DMS114 treated with DMSO at 0.1 percent for 48 hours (cell line): ENCODE results near the gene ANKRD36.
A peak's percentile ranks its signal among the peaks of the same experiment; 100 is the strongest.
"Not testable (repeated sequence)": the region's sequence is repeated elsewhere in the genome, so short reads cannot be mapped to it uniquely, and the experiment has no call there.

ENCODE experiments used
- DNase-seq: peaks from one replicate; lab custom pipeline; 2025; ENCODE audit not compliant: unreplicated experiment; lab: John Stamatoyannopoulos, UW

Gene ANKRD36

DNA sequence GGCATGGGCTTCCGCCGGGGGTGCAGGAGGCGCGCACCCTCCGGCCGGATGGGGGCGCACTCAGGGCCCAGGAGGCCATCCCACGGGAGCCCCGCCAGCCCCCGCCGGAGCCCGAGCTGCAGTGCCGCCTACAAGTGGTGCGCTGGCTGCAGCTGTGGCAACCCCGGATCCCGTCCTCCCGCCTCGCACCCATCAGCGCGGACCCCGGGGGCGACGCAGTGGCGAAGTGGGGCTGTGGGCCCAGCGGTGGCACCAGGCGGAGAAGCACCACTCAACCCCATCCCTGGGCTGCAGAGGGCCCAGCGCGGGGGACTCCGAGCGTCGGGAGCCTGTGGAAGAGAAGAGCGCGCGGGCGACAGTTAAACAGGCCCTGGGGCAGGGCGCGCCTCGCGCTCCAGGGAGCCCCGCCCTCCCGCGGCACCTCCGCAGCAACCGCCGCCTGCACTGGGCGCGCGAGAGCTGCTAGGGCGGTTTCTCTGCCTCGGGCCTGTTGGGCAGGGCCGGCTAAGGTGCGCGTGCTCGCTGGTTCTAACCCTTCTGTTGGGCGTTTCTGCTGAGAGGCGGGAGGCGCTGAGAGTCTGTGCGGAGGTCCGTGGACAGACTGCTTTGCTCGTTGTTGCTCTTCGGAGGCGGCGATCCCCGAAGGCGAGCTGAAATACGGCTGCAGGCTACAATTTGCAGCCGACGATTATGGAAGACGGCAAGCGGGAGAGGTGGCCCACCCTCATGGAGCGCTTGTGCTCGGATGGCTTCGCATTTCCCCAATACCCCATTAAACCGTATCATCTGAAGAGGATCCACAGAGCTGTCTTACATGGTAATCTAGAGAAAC, at the start of gene ANKRD36:
ANKRD36 (plus strand) TSS at position 104 of the 832 bp plus-strand sequence; CDS start at position 691, 587 bp downstream.
- not testable (repeated sequence) for DNase-seq

DNA sequence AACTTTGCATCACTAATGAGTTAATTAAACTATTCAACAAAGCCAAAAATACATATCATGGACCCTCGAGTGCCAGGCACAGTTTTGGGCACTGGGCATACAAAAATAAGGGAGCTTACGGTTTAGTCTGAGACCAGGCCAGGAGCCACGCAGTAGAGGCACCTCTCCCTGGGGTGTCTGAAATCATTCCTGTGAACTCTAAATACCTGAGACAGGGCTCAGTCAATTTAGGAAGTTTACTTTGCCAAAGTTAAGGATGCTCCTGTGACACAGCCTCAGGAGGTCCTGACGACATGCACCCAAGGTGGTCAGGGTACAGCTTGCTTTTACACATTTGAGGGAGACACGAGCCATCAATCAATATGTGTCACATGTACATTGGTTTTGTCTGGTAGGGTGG, 46.9 kb upstream of the ANKRD36 start:
- not testable (repeated sequence) for DNase-seq

GRCh38 chr2:97067279-97068004, 45.5 kb upstream of the ANKRD36 start:
- DNase-seq, result no peak

GRCh38 chr2:97068074-97068473, 44.9 kb upstream of the ANKRD36 start:
- no peak for DNase-seq

- not testable (repeated sequence) for DNase-seq
Measured at GRCh38 chr2:97068722-97069121, 44.2 kb upstream of the ANKRD36 start.

GRCh38 chr2:97070915-97071314, 42.0 kb upstream of the ANKRD36 start:
- DNase-seq, result not testable (repeated sequence)

DNA sequence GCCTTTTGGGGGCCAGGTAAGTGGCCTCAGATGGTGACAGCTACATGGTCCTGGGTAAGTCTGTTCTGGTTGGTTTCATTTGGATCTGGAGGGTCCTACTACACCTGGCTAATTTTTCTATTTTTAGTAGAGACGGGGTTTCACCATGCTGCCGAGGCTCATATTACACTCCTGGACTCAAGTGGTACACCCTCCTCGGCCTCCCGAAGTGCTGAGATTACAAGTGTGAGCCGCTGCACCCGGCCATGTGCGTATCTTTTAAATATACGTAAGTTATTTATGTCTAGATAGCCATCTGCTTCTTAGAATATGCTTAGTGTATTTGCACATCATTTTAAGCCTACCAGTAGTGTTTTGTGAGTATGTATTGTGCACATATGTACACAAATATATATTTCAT, 35.7 kb upstream of the ANKRD36 start:
- DNase-seq, result not testable (repeated sequence)

GRCh38 chr2:97080855-97081254, 32.1 kb upstream of the ANKRD36 start:
- not testable (repeated sequence) for DNase-seq

GRCh38 chr2:97082206-97082605, 30.7 kb upstream of the ANKRD36 start:
- DNase-seq, result not testable (repeated sequence)

- not testable (repeated sequence) for DNase-seq
Measured at GRCh38 chr2:97083516-97083915, 29.4 kb upstream of the ANKRD36 start.

DNA sequence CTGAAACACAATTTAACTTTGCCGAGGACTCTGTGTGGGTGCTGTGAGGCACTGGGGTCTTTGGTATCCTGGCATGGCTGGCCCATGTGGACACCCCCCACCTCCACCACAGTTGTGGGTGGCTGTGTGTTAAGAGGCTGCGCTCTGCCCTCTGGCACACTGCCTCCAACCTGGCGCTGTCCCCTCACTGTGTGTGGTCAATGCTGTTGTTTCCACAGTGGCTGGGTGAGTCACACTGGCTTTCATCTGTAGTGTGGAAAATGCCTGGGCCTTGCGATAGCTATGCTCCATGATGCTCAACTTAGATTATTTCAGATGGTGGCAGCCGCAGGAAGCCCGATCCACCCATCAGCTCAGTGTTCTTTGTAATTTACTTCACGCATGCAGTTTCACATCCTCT, 27.9 kb upstream of the ANKRD36 start:
- DNase-seq, result not testable (repeated sequence)

GRCh38 chr2:97088706-97089105, 24.2 kb upstream of the ANKRD36 start:
- DNase-seq, result not testable (repeated sequence)

DNA sequence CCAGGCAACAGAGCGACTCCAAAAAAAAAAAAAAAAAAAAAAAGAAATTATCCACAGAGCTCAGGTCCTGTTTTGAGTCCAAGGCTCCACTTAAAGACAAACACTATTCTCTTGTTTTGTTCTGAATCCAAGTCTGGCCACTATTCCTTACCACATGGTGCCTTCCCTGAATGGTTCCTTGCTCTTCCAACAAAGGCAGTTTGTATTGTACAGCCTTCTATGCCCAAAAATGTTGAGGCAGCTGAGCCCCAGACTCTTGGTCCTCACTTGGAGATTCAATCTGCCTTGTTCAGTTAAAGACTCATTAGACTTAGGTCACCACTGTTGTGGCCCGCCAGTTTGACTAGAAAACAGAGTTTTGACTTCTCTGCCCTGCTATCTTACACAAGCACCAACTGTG, 20.0 kb upstream of the ANKRD36 start:
- not testable (repeated sequence) for DNase-seq

- DNase-seq, result not testable (repeated sequence)
Measured at GRCh38 chr2:97093983-97094771, 18.8 kb upstream of the ANKRD36 start.

DNA sequence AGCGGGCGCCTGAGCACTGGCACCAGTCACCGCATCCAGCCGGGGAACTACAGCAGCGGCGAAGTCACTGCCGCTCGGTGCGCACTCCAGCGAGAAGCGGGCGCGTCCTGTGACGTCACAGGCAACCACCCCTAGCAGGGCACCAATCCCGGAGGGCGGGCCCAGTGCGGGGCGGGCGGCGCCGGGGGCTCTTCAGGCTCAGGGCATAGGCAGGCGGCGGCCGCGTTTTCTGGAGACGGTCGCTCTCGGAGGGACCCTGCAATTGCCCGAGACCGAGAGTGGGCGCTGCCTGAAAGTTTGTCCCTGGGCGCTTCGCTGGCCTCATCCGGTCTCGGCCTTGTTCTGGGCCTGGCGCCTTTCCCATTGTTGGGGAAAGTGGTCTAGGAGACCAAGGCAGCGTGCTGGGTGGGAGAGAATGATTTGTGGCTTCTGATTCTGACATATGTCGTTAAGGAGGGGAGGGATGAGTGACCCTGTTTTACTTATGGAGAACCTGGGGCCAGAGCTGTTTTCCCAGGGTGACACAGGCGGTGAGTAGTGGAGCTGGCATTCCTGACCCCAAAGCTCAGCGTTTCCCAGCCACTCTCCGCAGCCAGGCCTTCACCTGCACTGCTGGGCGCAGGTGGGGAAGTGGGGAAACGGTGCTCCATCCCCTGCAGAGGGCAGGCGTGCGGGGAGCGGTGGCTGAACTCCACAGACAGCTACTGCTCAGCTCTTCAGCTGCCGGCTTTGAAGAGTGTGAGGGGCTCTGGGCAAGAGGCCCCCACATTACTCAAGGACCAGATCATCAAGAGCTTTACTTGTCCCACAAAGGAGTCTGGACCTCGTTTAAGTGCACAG, 18.0 kb upstream of the ANKRD36 start, which contains the start of gene FAHD2B:
FAHD2B (minus strand) TSS at position 111 of the 840 bp plus-strand sequence. CDS start 3,176 bp downstream, outside the sequence.
- peak; percentile 30 for DNase-seq

- no peak for DNase-seq
Measured at GRCh38 chr2:97095661-97096060, 17.3 kb upstream of the ANKRD36 start.

- not testable (repeated sequence) for DNase-seq
Measured at GRCh38 chr2:97098786-97099372, 14.1 kb upstream of the ANKRD36 start.

- not testable (repeated sequence) for DNase-seq
Measured at GRCh38 chr2:97106878-97107277, 6.1 kb upstream of the ANKRD36 start.

DNA sequence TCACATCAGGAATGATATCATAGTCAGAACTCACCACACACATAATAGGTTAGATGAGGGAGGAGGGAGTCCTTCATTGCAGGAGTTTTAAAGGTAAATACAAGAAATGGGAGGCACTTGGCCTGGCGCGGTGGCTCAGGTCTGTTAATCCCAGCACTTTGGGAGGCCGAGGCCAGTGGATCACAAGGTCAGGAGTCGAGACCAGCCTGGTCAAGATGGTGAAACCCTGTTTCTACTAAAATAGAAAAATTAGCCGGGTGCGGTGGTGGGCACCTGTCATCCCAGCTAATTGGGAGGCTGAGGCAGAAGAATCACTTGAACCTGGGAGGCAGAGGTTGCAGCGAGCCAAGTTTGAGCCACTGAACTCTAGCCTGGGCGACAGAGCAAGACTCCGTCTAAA, 1.7 kb upstream of the ANKRD36 start:
- DNase-seq, result not testable (repeated sequence)
